Stimulated activated CD8-positive, alpha-beta memory T cell treated with anti-CD3 and anti-CD28 coated beads, Interleukin-2, amount 100 ng/mL, for 1 hour (primary cell): ENCODE results near the gene SP6.

Source experiments
- DNase-seq, 2 donors: peaks; one replicate each; pipeline ENCODE4 v3.0.0-alpha.2; 2020; ENCODE audit warnings: low read depth in 2 of 2

SP6 gene

DNA sequence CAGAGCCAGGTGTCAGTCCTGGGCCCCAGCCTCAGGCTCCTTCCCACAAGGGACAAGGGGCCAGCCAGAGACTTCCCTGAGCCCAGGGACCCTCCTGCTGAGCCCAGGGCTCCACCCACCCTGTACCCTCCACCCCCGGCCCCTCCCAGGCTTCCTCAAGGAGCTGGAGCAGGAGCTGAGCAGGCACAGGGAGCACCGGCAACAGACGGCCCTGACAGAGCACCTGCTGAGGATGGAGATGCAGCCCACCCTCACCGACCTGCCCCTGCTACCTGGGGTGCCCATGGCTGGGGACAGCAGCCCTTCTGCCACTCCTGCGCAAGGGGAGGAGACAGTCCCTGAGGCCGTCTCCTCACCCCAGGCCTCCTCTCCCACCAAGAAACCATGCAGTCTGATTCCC lies 14.4 kb downstream of the SP6 start:
- DNase-seq = no peak

DNA sequence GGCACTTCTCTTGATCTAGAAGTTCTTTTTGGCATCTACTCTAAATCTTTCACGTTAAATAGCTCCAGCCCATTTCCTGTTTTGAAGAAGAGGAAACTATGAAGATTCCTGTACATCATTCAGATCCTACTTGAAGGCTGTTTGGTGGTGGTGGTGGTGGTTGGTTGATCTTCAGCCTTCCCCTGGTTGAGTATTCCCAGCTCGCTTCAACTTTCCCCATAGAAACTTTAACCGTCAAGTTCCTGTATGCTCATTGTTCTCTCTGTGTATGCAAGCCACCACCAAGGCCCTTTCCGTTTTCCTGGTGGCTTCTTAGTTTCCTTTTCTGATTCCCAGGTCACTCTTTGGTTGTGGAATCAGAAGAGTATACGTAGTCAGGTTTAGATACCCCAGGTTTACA lies 16.2 kb downstream of the SP6 start:
- DNase-seq = no peak

DNA sequence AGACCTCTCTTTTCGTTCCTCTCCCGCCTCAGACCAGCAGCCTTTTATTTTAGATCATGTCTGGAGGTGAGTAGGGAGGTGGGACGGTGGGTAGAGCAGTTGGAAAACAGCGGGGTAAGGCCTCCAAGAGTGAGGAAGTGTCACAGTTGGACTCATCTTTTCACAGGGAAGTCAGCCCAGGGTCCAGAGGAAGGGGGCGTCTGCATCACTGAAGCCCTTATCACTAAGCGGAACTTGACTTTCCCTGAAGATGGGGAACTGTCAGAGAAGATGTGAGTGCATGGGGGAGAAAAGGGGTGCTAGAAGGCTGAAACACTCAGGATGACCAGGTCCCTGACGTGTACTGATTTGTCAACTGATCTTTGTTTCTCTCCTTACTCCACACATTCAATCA lies 19.0 kb downstream of the SP6 start:
- DNase-seq = no peak

DNA sequence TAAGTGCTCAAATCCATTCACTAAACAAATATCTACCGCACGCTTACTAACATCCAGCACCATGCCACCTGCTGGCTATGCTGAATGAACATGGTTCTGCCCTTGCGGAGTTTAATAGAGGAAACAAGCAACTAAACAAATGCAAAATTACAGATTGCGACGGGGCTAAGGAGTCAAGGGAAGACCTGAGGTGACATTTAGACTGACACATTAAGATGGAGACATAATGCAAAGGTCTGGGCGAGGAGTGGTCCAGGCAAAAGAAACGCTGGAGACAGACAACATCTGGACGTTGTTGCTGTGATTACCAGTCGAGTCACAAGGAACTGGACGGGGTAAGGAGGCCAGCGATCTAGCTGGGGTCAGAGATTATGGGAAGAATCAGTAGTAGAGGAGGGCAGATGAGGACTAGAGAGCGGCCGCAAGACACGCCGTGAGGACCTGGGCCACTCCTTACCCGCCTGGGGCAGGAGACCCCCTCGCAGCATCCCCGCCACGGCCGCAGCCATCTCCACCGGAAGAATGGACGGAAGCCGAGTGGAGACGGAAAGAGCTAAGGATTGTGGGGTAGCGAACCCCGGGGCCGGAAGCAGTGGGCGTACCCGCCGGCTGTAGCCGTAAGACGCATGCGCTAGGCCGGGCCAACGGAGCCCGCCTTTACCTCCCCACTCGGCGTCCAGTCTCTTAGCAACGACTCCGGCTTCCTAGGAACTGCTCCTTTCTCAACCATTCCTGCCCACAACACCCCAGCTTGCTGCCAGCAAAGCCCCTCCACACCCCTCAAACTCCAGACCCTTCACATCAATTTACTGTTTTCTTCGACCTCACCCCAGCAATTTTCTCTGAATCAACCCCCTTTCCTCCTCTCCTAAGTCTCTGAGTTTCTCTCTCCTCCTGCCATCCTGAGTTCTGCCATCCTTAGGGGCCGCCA lies 19.7 kb downstream of the SP6 start, which contains the start of the genes LRRC46 and MRPL10:
LRRC46 (plus strand) TSS at position 668 of the 931 bp plus-strand sequence. CDS start 320 bp downstream, outside the sequence.
MRPL10 (minus strand) TSS at position 539 of the 931 bp plus-strand sequence; CDS start at position 509, 30 bp downstream.
- DNase-seq = peak; percentile 81 to 87

DNA sequence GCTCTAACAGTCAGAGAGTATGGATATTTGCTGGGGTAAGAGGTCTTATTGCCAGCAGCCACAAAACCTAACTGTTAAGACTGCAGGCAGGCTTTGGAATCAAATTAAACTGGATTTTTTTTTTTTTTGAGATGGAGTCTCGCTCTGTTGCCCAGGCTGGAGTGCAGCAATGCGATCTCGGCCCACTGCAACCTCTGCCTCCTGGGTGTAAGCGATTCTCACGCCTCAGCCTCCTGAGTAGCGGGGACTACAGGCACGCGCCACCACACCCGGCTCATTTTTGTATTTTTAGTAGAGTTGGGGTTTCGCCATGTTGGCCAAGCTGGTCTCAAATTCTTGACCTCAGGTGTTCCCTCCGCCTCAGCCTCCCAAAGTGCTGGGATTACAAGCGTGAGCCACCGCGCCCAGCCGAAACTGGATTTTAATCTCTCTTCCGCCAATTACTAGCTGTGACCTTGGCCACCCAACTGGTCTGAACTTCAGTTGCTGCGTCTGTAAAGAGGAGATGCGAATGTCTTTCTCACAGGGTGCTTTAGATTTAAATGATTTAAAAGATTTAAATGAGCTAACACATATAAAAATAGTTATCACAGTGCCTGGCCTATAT lies 20.5 kb downstream of the SP6 start:
- DNase-seq = no peak

DNA sequence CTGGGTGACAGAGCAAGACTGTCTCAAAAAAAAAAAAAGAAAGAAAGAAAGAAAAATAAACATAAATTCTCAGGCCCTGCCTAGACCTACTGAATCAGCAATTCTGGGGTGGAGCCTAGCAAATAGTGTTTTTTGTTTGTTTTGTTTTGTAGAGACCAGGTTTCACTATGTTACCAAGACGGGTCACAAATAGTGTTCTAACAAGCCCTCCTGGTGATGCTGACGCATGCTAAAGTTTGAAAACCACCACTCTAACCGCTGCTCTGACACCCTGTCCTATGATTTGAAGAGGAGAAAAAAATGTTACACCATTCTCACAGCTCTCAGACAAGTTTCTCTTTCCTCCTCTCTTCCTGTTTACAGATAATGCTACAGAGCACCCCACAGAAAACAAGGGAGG lies 21.1 kb downstream of the SP6 start:
- peak in 1 of 2 donors; percentile 44 for DNase-seq

DNA sequence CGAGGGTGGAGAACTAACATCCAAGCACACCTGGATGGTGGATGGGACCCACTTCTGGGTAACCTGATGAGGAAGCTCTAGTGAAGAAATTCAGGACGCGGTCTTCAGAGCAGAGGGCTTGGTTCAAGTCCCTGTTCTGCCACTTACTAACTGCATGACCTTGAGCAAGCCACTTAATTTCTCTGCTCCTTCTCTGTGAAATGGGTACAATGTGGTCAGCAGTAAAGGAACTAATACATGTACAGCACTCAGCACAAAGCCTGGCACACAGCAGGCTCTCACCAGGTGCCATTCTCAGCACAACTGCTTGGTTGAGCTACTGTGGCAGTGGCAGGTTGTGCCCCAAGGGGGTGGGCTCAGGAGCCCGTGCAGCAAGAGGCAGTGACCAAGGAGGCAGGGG lies 27.4 kb downstream of the SP6 start:
- no peak for DNase-seq

DNA sequence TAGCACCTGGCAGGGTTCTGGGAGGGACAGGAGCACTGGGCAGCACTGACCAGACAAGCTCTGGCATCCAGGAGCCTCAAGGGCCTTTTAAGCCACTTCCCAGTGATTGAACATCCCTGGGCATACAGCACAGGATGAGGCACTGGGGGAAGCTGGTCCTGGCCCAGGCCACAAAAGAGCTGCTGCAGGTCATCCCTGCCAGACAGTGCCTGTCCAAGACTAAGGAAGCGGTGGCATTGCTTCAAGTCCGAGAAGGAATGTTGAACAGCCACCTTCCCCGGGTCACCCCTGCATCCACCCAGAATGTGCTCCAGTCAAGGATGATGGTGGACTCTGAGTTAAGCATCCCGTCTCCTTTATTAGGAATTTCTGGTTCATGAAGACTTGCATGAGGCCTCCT lies 28.2 kb downstream of the SP6 start:
- DNase-seq = no peak

DNA sequence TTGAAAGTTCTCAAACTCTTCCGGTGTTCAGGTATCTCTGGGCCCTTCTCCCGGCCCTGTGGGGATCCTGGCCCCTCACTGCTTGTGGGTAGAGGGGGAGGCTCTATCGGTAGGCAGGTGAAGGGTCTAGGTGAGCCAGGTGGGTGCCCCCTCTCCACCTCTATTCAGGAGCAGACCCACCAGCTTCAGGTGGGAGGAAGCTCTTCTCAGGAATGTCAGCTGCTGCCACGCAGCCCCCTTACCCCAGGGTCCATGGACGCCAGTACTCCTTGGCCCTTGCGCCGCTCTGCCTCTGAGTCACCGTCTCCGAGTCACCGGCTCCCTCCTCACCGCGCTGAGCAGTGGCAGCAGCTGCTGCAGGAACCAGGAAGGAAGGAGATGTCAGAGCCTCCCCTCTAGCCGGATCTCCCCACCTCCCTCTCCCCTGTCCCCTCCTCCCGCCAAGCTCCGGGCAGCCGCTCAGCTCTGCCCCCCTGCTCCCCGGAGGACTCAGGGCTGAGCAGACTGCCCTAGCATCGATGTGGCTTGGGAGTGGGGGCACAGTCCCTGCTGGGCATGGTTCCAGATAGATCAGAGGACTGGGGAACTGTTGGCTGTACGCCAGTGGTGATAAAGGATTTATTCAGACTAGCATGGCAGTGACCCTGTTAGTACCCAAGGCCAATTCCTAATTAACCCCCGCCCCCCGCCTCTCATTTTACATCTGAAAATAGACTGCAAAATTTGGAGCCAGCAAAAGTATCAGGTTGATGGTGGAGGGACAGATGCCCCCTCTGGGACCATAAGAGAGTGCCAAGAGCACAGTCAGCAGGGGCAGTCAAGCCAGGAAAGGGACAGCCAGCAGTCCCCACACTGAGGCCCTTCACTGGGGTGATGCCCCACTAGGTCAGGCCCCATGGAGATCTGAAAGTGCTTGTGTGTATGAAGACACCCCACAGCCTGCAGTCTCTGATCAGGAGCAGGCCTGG lies 29.3 kb downstream of the SP6 start, which contains the start of gene OSBPL7:
OSBPL7 (minus strand) TSS at position 371 of the 968 bp plus-strand sequence. CDS start 1,516 bp downstream, outside the sequence.
- DNase-seq = peak; percentile 56 to 66

DNA sequence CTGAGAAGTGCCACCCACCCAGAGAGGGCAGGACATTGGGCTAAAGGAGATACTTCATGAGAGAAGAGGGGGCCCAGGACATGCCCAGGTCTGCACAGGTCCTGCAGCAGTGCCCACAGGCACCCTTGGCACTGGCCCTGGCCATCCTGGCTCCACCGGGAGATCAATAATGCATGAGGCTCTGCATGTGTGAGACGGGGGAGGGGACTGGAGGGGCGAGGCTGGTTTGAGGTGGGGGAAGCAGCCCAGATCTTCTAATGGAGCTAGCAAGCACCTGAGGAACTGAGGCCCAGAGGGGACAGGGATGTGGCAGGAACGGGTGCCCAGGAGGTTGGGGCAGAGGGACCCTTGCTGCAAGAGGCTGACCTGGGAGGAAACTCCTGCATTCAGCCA lies 29.9 kb downstream of the SP6 start:
- DNase-seq = no peak

DNA sequence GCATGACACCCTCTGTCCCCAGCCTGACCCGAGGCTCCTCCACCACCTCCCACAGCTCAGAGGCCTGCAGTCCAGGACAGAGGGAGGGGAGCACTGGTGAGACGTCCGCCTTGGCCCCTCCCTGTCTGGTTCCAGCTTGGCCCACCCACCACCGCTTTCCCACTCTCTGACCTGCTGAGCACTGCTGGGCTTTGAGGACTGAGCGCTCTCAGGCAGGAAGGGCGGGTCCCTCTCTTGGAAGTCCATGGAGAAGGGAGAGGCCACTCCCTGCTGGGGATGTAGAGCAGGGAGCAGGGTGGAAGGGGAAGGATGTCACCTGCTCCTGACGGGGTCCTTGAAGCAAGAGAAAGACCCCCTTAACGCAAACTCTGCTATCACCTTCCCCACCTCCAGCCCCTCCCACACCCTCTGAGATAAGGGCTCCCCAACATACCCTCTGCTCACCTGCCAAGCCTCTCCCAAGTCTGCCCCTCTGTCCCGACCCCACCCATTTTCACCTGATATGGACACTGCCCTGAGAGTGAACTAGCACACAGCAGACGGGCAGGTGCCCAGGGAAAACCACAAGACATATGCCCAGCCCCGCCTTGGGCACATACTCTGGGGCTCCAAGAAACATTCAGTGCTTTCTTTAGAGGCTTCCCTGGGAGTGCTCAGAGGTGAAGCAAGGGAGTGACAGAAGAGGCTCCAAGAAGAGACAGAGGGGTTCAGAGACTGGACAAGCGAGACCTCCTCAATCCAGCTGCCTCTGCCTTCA lies 30.8 kb downstream of the SP6 start:
- DNase-seq = no peak

DNA sequence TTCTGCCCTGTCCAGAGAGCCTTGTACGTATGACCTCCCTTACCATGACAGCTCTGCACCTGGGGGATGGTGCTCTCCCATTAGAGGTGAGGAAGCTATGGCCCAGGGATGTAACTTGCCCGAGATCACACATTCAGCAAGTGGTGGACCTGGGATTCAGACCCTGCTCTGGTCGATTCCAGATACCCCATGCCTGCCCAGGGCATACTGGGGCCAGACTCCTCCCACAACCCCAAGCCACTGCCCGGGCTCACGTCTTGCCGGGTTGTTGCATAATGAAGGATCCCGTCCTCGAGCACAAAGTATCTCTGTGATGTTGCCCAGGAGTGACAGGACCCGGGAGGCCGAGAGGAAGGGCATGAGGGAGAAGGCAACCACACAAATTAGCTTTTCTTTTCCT lies 31.5 kb downstream of the SP6 start:
- DNase-seq = no peak

DNA sequence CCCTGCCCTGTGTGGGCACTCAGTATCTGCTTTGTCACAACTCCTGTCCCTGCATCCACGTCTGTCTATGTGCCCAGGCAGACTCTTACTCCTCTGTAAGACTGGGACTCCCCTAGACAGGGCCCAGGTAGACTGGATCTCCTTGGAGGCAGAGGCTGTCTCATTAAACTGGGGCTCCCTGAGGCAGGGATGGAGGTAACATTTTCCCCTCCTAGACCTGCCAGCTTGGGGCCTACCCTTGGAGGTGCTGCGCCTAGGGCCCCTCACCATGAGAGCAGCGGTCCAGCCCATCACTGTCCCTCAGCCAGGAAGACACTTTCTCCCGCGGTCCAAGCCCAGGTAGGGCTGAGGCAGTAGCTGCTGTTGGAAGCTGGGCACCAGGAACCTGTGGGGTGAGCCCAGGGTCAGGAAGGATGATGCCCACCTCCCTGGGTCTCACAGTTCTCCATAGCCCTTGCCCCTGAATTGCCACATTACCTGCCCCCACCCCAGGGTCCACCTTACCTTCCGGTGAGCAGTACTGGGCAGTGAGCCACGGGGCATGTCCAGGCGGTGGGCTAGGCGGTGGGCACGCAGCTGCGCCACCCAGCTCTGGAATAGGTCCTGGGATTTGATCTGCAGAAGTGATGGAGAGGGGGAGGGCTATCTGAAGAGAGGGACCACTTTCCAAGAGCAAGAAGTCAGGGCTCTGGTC lies 32.8 kb downstream of the SP6 start:
- no peak for DNase-seq

DNA sequence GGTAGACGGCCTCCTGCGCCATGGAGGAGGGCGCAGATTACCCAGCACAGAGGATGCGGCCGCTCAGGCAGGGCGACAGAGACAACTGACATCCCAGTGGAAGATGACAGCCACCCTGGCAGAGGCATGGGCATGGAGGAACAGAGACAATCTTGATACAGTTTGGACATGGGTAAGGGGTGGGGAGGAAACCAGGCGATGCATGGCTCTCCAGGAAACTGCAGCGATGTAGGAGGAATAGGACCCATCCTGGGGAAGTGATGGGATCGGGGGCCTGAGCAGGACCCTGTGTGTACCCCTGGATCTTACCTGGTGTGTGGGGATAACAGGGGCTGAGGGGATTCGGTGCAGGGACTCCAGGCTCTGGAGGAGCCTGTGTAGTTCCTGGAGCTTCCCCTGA lies 34.0 kb downstream of the SP6 start:
- DNase-seq = no peak

DNA sequence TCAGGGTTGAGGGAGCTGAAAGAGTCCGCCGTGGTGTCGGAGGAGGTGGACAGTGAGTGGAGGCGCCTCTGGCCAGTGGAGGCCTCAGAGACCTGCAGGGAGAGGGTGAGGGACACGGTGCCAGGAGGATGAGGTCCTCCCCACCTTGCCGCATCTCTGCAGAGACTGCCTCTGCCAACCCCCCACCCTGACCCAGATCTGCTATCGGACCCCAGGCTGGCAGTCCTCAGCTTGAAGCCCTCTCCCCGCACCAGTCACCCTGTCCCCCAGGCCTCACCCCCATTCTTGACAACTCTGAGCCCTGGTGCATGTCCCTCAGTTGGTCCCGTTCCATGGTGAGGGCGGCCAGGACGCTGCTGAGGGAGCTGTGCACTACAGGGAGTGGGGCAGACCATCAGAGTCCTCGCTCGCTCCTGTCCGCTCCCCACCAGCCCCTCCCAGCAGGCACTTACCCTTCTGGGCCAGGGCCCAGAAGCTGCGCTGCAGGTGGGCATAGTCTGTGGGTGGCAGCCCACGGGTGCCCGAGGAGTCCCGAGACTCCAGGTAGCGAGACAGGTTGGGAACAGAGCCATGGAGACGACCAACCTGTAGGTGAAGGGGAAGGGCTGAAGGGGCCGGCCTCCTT lies 34.7 kb downstream of the SP6 start:
- DNase-seq = no peak

DNA sequence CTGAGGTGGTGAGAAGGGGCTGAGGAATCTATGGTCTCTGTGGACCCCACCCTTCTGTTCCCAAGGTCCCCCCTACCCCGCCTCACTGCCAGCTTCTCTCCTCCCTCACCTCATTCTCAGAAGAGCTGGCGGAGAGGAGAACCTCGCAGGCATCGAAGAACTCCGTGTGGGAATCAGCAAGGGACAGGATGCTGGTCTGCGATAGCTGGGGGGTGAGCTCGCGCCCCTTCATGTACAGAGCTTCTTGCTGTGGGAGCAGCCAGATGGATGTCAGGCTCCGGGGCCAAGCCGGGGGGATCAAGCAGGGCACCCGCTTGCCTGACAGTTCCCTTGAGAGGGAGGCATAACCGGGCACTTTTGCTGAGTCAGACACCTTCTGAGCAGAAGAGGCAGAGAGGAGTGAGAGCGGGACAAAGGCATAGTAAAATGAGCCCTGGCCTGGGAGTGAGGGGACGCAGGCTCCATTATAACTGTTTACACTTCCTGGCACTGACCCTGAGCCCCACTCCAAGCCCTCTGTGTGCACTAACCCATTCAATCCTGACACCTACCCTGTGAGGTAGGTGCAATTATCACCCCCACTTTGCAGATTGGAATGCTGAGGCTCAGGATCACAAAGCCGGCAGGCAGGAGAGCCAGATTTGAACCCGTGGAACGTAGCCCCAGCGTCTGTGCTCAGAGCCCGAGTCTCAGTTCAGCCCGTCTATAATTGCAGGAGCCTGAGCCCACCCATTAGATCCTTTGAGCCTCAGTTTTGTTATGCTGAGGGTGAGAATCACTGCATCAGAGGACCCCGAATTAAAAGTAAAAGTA lies 35.7 kb downstream of the SP6 start:
- DNase-seq = no peak

DNA sequence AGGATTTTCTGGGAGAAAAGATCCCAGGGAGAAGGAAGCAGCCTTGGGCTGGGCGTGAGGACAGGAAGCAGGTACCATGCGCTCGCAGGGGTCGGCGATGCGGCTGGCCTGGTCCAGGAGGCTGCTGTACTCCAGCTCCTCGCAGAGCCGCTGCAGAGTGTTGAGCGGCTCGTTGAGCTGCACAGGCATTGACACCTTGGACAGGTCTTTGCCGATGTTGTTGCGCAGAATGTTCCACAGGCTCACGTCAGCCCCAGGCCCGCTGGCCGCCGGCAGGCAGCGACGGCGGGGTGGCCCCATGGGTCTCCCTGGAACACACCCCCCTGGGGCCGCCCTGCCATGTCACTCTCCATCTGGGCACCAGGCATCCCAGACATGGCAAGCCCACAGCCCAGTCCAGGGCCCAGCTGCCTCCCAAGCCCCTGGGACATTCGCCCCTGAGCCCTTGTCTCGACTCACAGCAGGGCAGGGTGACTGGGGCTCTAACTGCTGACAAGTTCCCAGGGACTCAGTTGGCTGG lies 37.4 kb downstream of the SP6 start:
- DNase-seq = no peak

DNA sequence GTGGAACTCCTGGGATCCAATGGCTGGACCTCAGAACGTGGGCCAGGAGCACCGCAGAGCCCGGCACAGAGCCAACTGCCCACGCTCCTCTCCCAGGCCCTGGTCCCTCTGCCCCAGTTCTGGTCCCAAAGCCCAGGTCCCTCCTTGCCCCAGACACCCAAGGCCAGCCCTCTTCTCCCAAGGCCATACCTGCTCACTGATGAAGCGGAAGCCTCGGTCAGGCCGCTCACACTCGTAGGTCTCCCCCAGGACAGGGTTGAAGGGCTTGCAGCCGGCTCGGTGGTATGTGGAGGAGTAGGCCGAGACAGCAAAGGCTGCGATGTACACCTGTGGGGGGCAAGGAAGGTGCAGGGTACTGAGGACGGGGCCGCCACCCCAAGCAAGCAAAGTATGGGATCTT lies 37.9 kb downstream of the SP6 start:
- DNase-seq = no peak
